Thyroid gland (tissue), 4 donors: ENCODE measurements around the gene HINT3. TPM values are rescaled to one million over a fixed set of nuclear protein-coding genes. Genes with fewer than 3 reads are reported as not detected.

ENCODE experiments used
- DNase-seq, 2 donors: peaks; one replicate each; pipeline ENCODE4 v3.0.0-alpha.2; 2019
- H3K27ac ChIP-seq, 3 donors: fragments of 200-600 bp; sonication (generic); 1 replicate in 2 of 3; 2 replicates in 1 of 3; pipeline ENCODE4 v1.5.1; 2016 to 2019; ENCODE audit warnings: mild to moderate bottlenecking in 1 of 3, moderate library complexity in 1 of 3
- H3K27me3 ChIP-seq: fragments of 200-600 bp; sonication (generic); one replicate; pipeline ENCODE4 v1.5.1; 2019
- H3K36me3 ChIP-seq, 2 donors: fragments of 200-600 bp; sonication (generic); one replicate each; pipeline ENCODE4 v1.5.1; 2016 to 2019
- H3K4me1 ChIP-seq, 2 donors: fragments of 200-600 bp; sonication (generic); one replicate each; pipeline ENCODE4 v1.5.1; 2017 to 2019
- H3K4me3 ChIP-seq, 3 donors: fragments of 200-600 bp; sonication (generic); replicated peaks in 1 of 3; 1 replicate in 2 of 3; 2 replicates in 1 of 3; pipeline ENCODE4 v1.5.1; 2016; ENCODE audit warnings: mild to moderate bottlenecking in 1 of 3
- H3K9me3 ChIP-seq: fragments of 200-600 bp; sonication (generic); one replicate; pipeline ENCODE4 v1.5.1; 2017
- CTCF ChIP-seq, 6 experiments: fragments of 200-600 bp in 3 of 6; fragments of 450-650 bp in 3 of 6; sonication (generic) in 3 of 6; IDR thresholded peaks; one replicate each; pipeline ENCODE4 v1.5.1; 2016 to 2019; ENCODE audit warnings: antibody characterized with exemption in 6 of 6, mild to moderate bottlenecking in 2 of 6, inconsistent platforms in 1 of 6, moderate library complexity in 1 of 6
- intact Hi-C: fragments of 100-400 bp; cut with DNase I; formaldehyde crosslinking; loops from one replicate; pipeline ENCODE4 v1.15.1; 2023
- small RNA-seq: library from RNA; depleted of rRNA; stranded (forward); fragments of <200 nt; gene quantifications from one replicate; pipeline ENCODE3, GENCODE V24; 2016
- total RNA-seq, 4 donors: library from RNA; depleted of rRNA; stranded (reverse); fragments of >200 nt; gene quantifications; one replicate each; pipeline ENCODE4 v1.2.3, GENCODE V29; 2016

HINT3 gene
- total RNA-seq, 4 donors from 2014 or later = 21.5 to 32.5 (median 26.3) TPM

GRCh38 chr6:126027601-126028000, 71.0 kb downstream of the HINT3 start:
- no peak for DNase-seq
- Histone ChIP-seq H3K27me3 (no peaks in the 10 kb centered on the region), H3K27ac (no peak overlapping the region), H3K4me1 (no peaks in the 10 kb centered on the region), H3K9me3 (no peaks in the 10 kb centered on the region), H3K4me3 (no peak overlapping the region), H3K36me3 (peaks cover 4 to 10% of the 10 kb centered on the region in 2 donors)
- intact Hi-C loops = no loop called here
- TF ChIP-seq CTCF (IDR thresholded peaks at IDR 0.05) = no peak

Small RNA genes within 50 kb of the gene (small RNA-seq; reads per million reads assigned to genes)
- gene RNA5SP216 = not detected

Other genes with a start within 250 kb of the HINT3 start
- gene HEY2, start 207.1 kb upstream of the HINT3 start, total RNA-seq = 1 to 10 TPM; 3.5 to 5.5 (median 5.1) TPM
- 10 to 100 TPM in 3 of 4 donors, 1 to 10 TPM in 1; 9.0 to 36.2 (median 21.8) TPM for gene NCOA7, start 165.8 kb upstream of the HINT3 start, total RNA-seq
- 10 to 100 TPM; 27.6 to 45.3 (median 36.4) TPM for gene TRMT11, start 29.8 kb downstream of the HINT3 start, total RNA-seq